NCI-H1694 treated with DMSO at 0.1 percent for 48 hours (cell line): Measurements from ENCODE around the gene NOC2L.
A peak's percentile ranks its signal among the peaks of the same experiment; 100 is the strongest.
"Not testable (repeated sequence)": the region's sequence is repeated elsewhere in the genome, so short reads cannot be mapped to it uniquely, and the experiment has no call there.

ENCODE experiments used
- DNase-seq: peaks from one replicate; lab custom pipeline; 2025; lab: John Stamatoyannopoulos, UW

Gene NOC2L

GRCh38 chr1:904310-904950 is 54.6 kb downstream of the NOC2L start:
- DNase-seq, result peak; percentile 20

GRCh38 chr1:903721-904271 is 55.3 kb downstream of the NOC2L start:
- DNase-seq, result no peak

GRCh38 chr1:903305-903704 is 55.8 kb downstream of the NOC2L start:
- no peak for DNase-seq

- DNase-seq, result no peak
Observed at GRCh38 chr1:902802-903201, 56.3 kb downstream of the NOC2L start.

GRCh38 chr1:901108-901859 is 57.8 kb downstream of the NOC2L start:
- no peak for DNase-seq

GRCh38 chr1:899636-900317 is 59.3 kb downstream of the NOC2L start:
- no peak for DNase-seq

GRCh38 chr1:897951-898350 is 61.1 kb downstream of the NOC2L start:
- not testable (repeated sequence) for DNase-seq

- no peak for DNase-seq
Observed at GRCh38 chr1:897226-897625, 61.8 kb downstream of the NOC2L start.
